Skeletal muscle satellite cell (primary cell): ENCODE results near the gene ZBTB21.

Experiments
- H3K27me3 ChIP-seq: 2 replicates; pipeline ENCODE4 v1.7.0; 2013; ENCODE audit warnings: low read length; ENCODE audit not compliant: control insufficient read depth, insufficient read depth
- H3K36me3 ChIP-seq: 2 replicates; pipeline ENCODE4 v1.7.0; 2013; ENCODE audit warnings: mild to moderate bottlenecking, control low read depth, low read length; ENCODE audit not compliant: insufficient read depth
- H3K4me1 ChIP-seq: 2 replicates; pipeline ENCODE4 v1.7.0; 2013; ENCODE audit warnings: low read length; ENCODE audit not compliant: control insufficient read depth, insufficient read depth
- H3K4me2 ChIP-seq: 2 replicates; pipeline ENCODE4 v1.7.0; 2013; ENCODE audit warnings: mild to moderate bottlenecking, low read length
- H3K4me3 ChIP-seq: 2 replicates; pipeline ENCODE4 v1.7.0; 2013; ENCODE audit warnings: low read length
- H3K9ac ChIP-seq: 2 replicates; pipeline ENCODE4 v1.7.0; 2013; ENCODE audit warnings: mild to moderate bottlenecking, low read depth, low read length, moderate library complexity
- H3K9me3 ChIP-seq: replicated peaks from 2 replicates; pipeline ENCODE4 v1.7.0; 2013; ENCODE audit warnings: mild to moderate bottlenecking, control low read depth, low read length

ZBTB21 gene

GRCh38 chr21:42039470-42039901, 29.3 kb upstream of the ZBTB21 start:
- no peaks in the 10 kb centered on the region for H3K9me3 ChIP-seq
- H3K9ac ChIP-seq = peak overlapping the region; percentile 63

GRCh38 chr21:42038826-42039425, 28.8 kb upstream of the ZBTB21 start:
- H3K9me3 ChIP-seq = no peaks in the 10 kb centered on the region
- H3K9ac ChIP-seq = peak overlapping the region; percentile 63
- H3K4me3 ChIP-seq = no peak overlapping the region
- H3K4me1 ChIP-seq = peaks cover 31% of the 10 kb centered on the region
- no peak overlapping the region for H3K4me2 ChIP-seq
- H3K36me3 ChIP-seq = no peaks in the 10 kb centered on the region
- H3K27me3 ChIP-seq = no peaks in the 10 kb centered on the region

More at GRCh38 chr21:42039470-42039901, 29.3 kb upstream of the ZBTB21 start:
- Histone ChIP-seq H3K27me3 (no peaks in the 10 kb centered on the region), H3K4me1 (peaks cover 31% of the 10 kb centered on the region), H3K36me3 (no peaks in the 10 kb centered on the region), H3K4me3 (no peak overlapping the region), H3K4me2 (peak overlapping the region; percentile 59)

- no peak overlapping the region for H3K4me2 ChIP-seq
- H3K36me3 ChIP-seq = no peaks in the 10 kb centered on the region
- H3K27me3 ChIP-seq = no peaks in the 10 kb centered on the region
- H3K4me3 ChIP-seq = no peak overlapping the region
- H3K4me1 ChIP-seq = peaks cover 31% of the 10 kb centered on the region
- H3K9ac ChIP-seq = no peak overlapping the region
- no peaks in the 10 kb centered on the region for H3K9me3 ChIP-seq
Observed at GRCh38 chr21:42038393-42038792, 28.2 kb upstream of the ZBTB21 start.

GRCh38 chr21:42037943-42038342, 27.8 kb upstream of the ZBTB21 start:
- no peak overlapping the region for H3K4me2 ChIP-seq
- H3K9me3 ChIP-seq = no peaks in the 10 kb centered on the region
- H3K27me3 ChIP-seq = peaks cover 2% of the 10 kb centered on the region
- H3K36me3 ChIP-seq = no peaks in the 10 kb centered on the region
- H3K9ac ChIP-seq = no peak overlapping the region
- H3K4me1 ChIP-seq = peaks cover 31% of the 10 kb centered on the region
- H3K4me3 ChIP-seq = no peak overlapping the region

GRCh38 chr21:42037516-42037915, 27.4 kb upstream of the ZBTB21 start:
- Histone ChIP-seq H3K9me3 (no peaks in the 10 kb centered on the region), H3K36me3 (no peaks in the 10 kb centered on the region), H3K4me1 (peaks cover 31% of the 10 kb centered on the region), H3K9ac (no peak overlapping the region), H3K4me3 (no peak overlapping the region), H3K27me3 (peaks cover 2% of the 10 kb centered on the region), H3K4me2 (no peak overlapping the region)

- no peaks in the 10 kb centered on the region for H3K36me3 ChIP-seq
- no peak overlapping the region for H3K4me3 ChIP-seq
- no peaks in the 10 kb centered on the region for H3K9me3 ChIP-seq
- peaks cover 9% of the 10 kb centered on the region for H3K27me3 ChIP-seq
- no peak overlapping the region for H3K4me2 ChIP-seq
- peaks cover 24% of the 10 kb centered on the region for H3K4me1 ChIP-seq
- H3K9ac ChIP-seq = no peak overlapping the region
Observed at GRCh38 chr21:42036313-42036712, 26.2 kb upstream of the ZBTB21 start.

GRCh38 chr21:42032968-42033367, 22.8 kb upstream of the ZBTB21 start:
- Histone ChIP-seq H3K27me3 (peaks cover 27% of the 10 kb centered on the region), H3K4me2 (no peak overlapping the region), H3K4me1 (no peaks in the 10 kb centered on the region), H3K36me3 (no peaks in the 10 kb centered on the region), H3K4me3 (no peak overlapping the region), H3K9me3 (no peaks in the 10 kb centered on the region), H3K9ac (no peak overlapping the region)

- Histone ChIP-seq H3K4me3 (no peak overlapping the region), H3K9me3 (no peaks in the 10 kb centered on the region), H3K9ac (no peak overlapping the region), H3K36me3 (no peaks in the 10 kb centered on the region), H3K27me3 (peaks cover 27% of the 10 kb centered on the region), H3K4me1 (no peaks in the 10 kb centered on the region), H3K4me2 (no peak overlapping the region)
Observed at GRCh38 chr21:42032266-42032665, 22.1 kb upstream of the ZBTB21 start.

- Histone ChIP-seq H3K4me2 (no peak overlapping the region), H3K36me3 (no peaks in the 10 kb centered on the region), H3K4me3 (no peak overlapping the region), H3K27me3 (peaks cover 27% of the 10 kb centered on the region), H3K9ac (no peak overlapping the region), H3K9me3 (no peaks in the 10 kb centered on the region), H3K4me1 (no peaks in the 10 kb centered on the region)
Observed at GRCh38 chr21:42031816-42032215, 21.7 kb upstream of the ZBTB21 start.

- Histone ChIP-seq H3K36me3 (no peaks in the 10 kb centered on the region), H3K27me3 (peaks cover 27% of the 10 kb centered on the region), H3K4me1 (no peaks in the 10 kb centered on the region), H3K4me2 (no peak overlapping the region), H3K9ac (no peak overlapping the region), H3K4me3 (no peak overlapping the region), H3K9me3 (no peaks in the 10 kb centered on the region)
Observed at GRCh38 chr21:42031241-42031640, 21.1 kb upstream of the ZBTB21 start.

- no peak overlapping the region for H3K9ac ChIP-seq
- H3K36me3 ChIP-seq = no peaks in the 10 kb centered on the region
- H3K4me2 ChIP-seq = no peak overlapping the region
- no peaks in the 10 kb centered on the region for H3K9me3 ChIP-seq
- no peak overlapping the region for H3K4me3 ChIP-seq
- peaks cover 7% of the 10 kb centered on the region for H3K4me1 ChIP-seq
- peaks cover 27% of the 10 kb centered on the region for H3K27me3 ChIP-seq
Observed at GRCh38 chr21:42030311-42030710, 20.2 kb upstream of the ZBTB21 start.

GRCh38 chr21:42028766-42029425, 18.7 kb upstream of the ZBTB21 start:
- H3K4me2 ChIP-seq = no peak overlapping the region
- H3K4me1 ChIP-seq = peaks cover 13% of the 10 kb centered on the region
- H3K9ac ChIP-seq = no peak overlapping the region
- no peaks in the 10 kb centered on the region for H3K36me3 ChIP-seq
- no peaks in the 10 kb centered on the region for H3K9me3 ChIP-seq
- H3K27me3 ChIP-seq = peaks cover 36% of the 10 kb centered on the region
- no peak overlapping the region for H3K4me3 ChIP-seq
